Measurements from ENCODE around the gene MEF2D.
A peak's percentile ranks its signal among the peaks of the same experiment; 100 is the strongest.

Gene MEF2D

GRCh38 chr1:156464825-156465452, 35.6 kb downstream of the MEF2D start:
- no peaks in the 10 kb centered on the region for H3K27me3 ChIP-seq (ENCODE audit: insufficient read depth, poor library complexity, severe bottlenecking)
- H3K36me3 ChIP-seq (ENCODE audit: low read depth) = peaks cover 17% of the 10 kb centered on the region; the same call in 1 of the 2 replicates
- peak overlapping the region; percentile 58 for H3K27ac ChIP-seq (ENCODE audit: poor library complexity, severe bottlenecking)
- DNase-seq (ENCODE audit: low spot score) = no peak
- H3K4me3 ChIP-seq (ENCODE audit: severe bottlenecking) = no peak overlapping the region
- peaks cover 31% of the 10 kb centered on the region for H3K4me1 ChIP-seq (ENCODE audit: insufficient read depth, poor library complexity, severe bottlenecking)
- no peak for ATAC-seq (ENCODE audit: low read depth)
- no peaks in the 10 kb centered on the region for H3K9me3 ChIP-seq (ENCODE audit: severe bottlenecking)
- no peak for TF ChIP-seq CTCF (IDR thresholded peaks at IDR 0.05; ENCODE audit: poor library complexity, severe bottlenecking)

GRCh38 chr1:156464335-156464734, 36.2 kb downstream of the MEF2D start:
- peak overlapping the region; percentile 58 for H3K27ac ChIP-seq (ENCODE audit: poor library complexity, severe bottlenecking)
- ATAC-seq (ENCODE audit: low read depth) = no peak

GRCh38 chr1:156463874-156464273, 36.7 kb downstream of the MEF2D start:
- ATAC-seq (ENCODE audit: low read depth) (peak; percentile 11; the same call in 2 of the 3 replicates), DNase-seq (ENCODE audit: low spot score) (no peak)
- Histone ChIP-seq H3K4me3 (ENCODE audit: severe bottlenecking) (no peak overlapping the region), H3K9me3 (ENCODE audit: severe bottlenecking) (no peaks in the 10 kb centered on the region), H3K27ac (ENCODE audit: poor library complexity, severe bottlenecking) (peak overlapping the region; percentile 58), H3K4me1 (ENCODE audit: insufficient read depth, poor library complexity, severe bottlenecking) (peaks cover 31% of the 10 kb centered on the region), H3K27me3 (ENCODE audit: insufficient read depth, poor library complexity, severe bottlenecking) (no peaks in the 10 kb centered on the region), H3K36me3 (ENCODE audit: low read depth) (peaks cover 9% of the 10 kb centered on the region; the same call in 1 of the 2 replicates)
- TF ChIP-seq CTCF (IDR thresholded peaks at IDR 0.05; ENCODE audit: poor library complexity, severe bottlenecking) = no peak

More at GRCh38 chr1:156464335-156464734, 36.2 kb downstream of the MEF2D start:
- Histone ChIP-seq H3K27me3 (ENCODE audit: insufficient read depth, poor library complexity, severe bottlenecking) (no peaks in the 10 kb centered on the region), H3K36me3 (ENCODE audit: low read depth) (peaks cover 12% of the 10 kb centered on the region; the same call in 1 of the 2 replicates), H3K4me1 (ENCODE audit: insufficient read depth, poor library complexity, severe bottlenecking) (peaks cover 31% of the 10 kb centered on the region), H3K4me3 (ENCODE audit: severe bottlenecking) (no peak overlapping the region), H3K9me3 (ENCODE audit: severe bottlenecking) (no peaks in the 10 kb centered on the region)
- no peak for DNase-seq (ENCODE audit: low spot score)
- no peak for TF ChIP-seq CTCF (IDR thresholded peaks at IDR 0.05; ENCODE audit: poor library complexity, severe bottlenecking)

GRCh38 chr1:156462954-156463795, 37.4 kb downstream of the MEF2D start:
- Histone ChIP-seq H3K27me3 (ENCODE audit: insufficient read depth, poor library complexity, severe bottlenecking) (no peaks in the 10 kb centered on the region), H3K27ac (ENCODE audit: poor library complexity, severe bottlenecking) (peak overlapping the region; percentile 58), H3K4me3 (ENCODE audit: severe bottlenecking) (no peak overlapping the region), H3K36me3 (ENCODE audit: low read depth) (peaks cover 2% of the 10 kb centered on the region; the same call in 1 of the 2 replicates), H3K4me1 (ENCODE audit: insufficient read depth, poor library complexity, severe bottlenecking) (peaks cover 31% of the 10 kb centered on the region), H3K9me3 (ENCODE audit: severe bottlenecking) (no peaks in the 10 kb centered on the region)
- ATAC-seq (ENCODE audit: low read depth) (no peak), DNase-seq (ENCODE audit: low spot score) (no peak)
- TF ChIP-seq CTCF (IDR thresholded peaks at IDR 0.05; ENCODE audit: poor library complexity, severe bottlenecking) = no peak
